ENCODE results near the gene PISD.

Gene PISD

DNA sequence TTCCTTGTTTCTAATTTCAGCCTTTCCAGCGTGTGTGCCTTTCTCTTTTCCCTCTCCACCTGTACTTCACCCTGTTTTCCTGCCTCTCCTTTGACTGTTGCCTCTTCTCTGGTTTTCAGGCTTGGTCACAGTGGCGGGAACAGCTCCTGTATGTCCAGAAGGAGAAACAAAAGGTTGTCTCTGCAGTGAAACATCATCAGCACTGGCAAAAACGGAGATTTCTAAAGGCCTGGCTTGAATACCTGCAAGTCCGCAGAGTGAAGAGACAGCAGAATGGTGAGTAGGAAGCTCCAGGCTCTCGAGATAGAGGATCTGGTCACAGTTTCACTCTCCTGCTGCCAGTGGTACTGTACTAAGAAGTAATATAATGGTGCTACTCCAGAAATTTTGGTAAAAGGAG is 89.1 kb downstream of the PISD start:
- no peaks in the 10 kb centered on the region for H3K4me1 ChIP-seq (ENCODE audit: insufficient read depth, low read length)
- no peaks in the 10 kb centered on the region for H3K36me3 ChIP-seq (ENCODE audit: insufficient read depth, low read length)
- H3K9me3 ChIP-seq (ENCODE audit: control insufficient read depth, insufficient read depth, low read length), result no peaks in the 10 kb centered on the region
- no peak overlapping the region for H3K9ac ChIP-seq (ENCODE audit: low read depth, low read length)

DNA sequence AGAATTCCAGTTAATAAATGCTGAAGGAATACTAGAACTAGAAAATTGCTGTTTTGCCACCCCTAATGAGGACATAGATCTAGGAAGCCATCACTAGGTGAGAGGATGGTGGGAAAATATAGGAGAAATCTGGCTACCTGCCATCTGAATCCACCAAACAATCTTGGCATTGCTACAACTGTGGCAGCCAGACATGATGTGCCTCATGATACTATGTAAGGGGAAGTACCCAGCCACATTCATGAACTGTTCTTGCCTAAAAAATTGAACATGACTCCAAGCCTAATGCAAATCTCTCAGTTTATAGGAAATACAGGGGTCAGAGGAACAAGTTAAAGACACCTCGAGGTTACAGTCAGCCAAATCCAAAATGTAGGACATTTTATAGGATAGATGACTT is 92.9 kb downstream of the PISD start:
- Histone ChIP-seq H3K9me3 (ENCODE audit: control insufficient read depth, insufficient read depth, low read length) (no peaks in the 10 kb centered on the region), H3K4me1 (ENCODE audit: insufficient read depth, low read length) (no peaks in the 10 kb centered on the region), H3K36me3 (ENCODE audit: insufficient read depth, low read length) (no peaks in the 10 kb centered on the region), H3K9ac (ENCODE audit: low read depth, low read length) (no peak overlapping the region)

Data from ES-I3 (cell line).